ENCODE data around the gene CAPN1. TPM values are rescaled to one million over a fixed set of nuclear protein-coding genes. Genes with fewer than 3 reads are reported as not detected.
A peak's percentile ranks its signal among the peaks of the same experiment; 100 is the strongest.

The CAPN1 gene
- total and polyA plus RNA-seq, 9 of the 15 experiments (the other 6 are each of a cell fraction or from before 2014, with no cell fraction given), result 3.5 to 199 (median 61.6) TPM

- TF ChIP-seq NKRF (IDR thresholded peaks at IDR 0.05; ENCODE audit: borderline replicate concordance) (peak; percentile 59), ZFP1 (CRISPR knock-in tag; IDR thresholded peaks at IDR 0.05) (no peak), POLR2A (conservative IDR thresholded peaks at IDR 0.05) (no peak), ATF2 (CRISPR knock-in tag; IDR thresholded peaks at IDR 0.05) (no peak), SUPT5H (IDR thresholded peaks at IDR 0.05) (peak; percentile 30; the same call in 1 of the 2 replicates), PCBP2 (IDR thresholded peaks at IDR 0.05; ENCODE audit: low read depth, low read length, poor library complexity, severe bottlenecking) (no peak), HMGN3 (IDR thresholded peaks at IDR 0.05; ENCODE audit: borderline replicate concordance, extremely low read depth, insufficient read length, low read depth, low read length) (peak; percentile 56), E2F4 (CRISPR knock-in tag; IDR thresholded peaks at IDR 0.05; ENCODE audit: low read depth) (no peak), TCFL5 (CRISPR knock-in tag; conservative IDR thresholded peaks at IDR 0.05) (no peak), RFX1 (IDR thresholded peaks at IDR 0.05) (no peak), ELF1 (tag; IDR thresholded peaks at IDR 0.05) (no peak; the same call in 1 of the 2 replicates), ZKSCAN1 (IDR thresholded peaks at IDR 0.05; ENCODE audit: low read depth, low read length) (no peak), MYC (IDR thresholded peaks at IDR 0.05; ENCODE audit: low read depth, low read length) (no peak), MYC (CRISPR knock-in tag; IDR thresholded peaks at IDR 0.05; ENCODE audit: borderline replicate concordance, low read depth) (no peak), CREB3 (tag; conservative IDR thresholded peaks at IDR 0.05; ENCODE audit: low read depth) (no peak), ZNF175 (CRISPR knock-in tag; IDR thresholded peaks at IDR 0.05; ENCODE audit: low read depth) (no peak), ZC3H8 (IDR thresholded peaks at IDR 0.05) (no peak), ID3 (CRISPR knock-in tag; IDR thresholded peaks at IDR 0.05) (no peak), ID3 (tag; IDR thresholded peaks at IDR 0.05) (0 out of 2 replicates have a peak, but pooled peaks have one; percentile 26), BACH1 (tag; IDR thresholded peaks at IDR 0.05) (no peak), PYGO2 (tag; IDR thresholded peaks at IDR 0.05) (no peak), MEIS2 (IDR thresholded peaks at IDR 0.05; ENCODE audit: partially characterized antibody) (no peak), ZFX (CRISPR knock-in tag; IDR thresholded peaks at IDR 0.05) (no peak; the same call in 1 of the 2 replicates), SNAPC5 (CRISPR knock-in tag; IDR thresholded peaks at IDR 0.05) (no peak)
Observed at GRCh38 chr11:65180877-65181568, 705 bp upstream of the CAPN1 start (continued).

Measured in K562 (cell line).